Measurements from ENCODE around the gene GSTK1. TPM values are rescaled to one million over a fixed set of nuclear protein-coding genes. Genes with fewer than 3 reads are reported as not detected.
"Not testable (repeated sequence)": the region's sequence is repeated elsewhere in the genome, so short reads cannot be mapped to it uniquely, and the experiment has no call there.

Gene GSTK1
- polyA plus RNA-seq (ENCODE audit: insufficient read length), result 85.2 TPM

GRCh38 chr7:143263266-143264195, at the start of gene GSTK1:
TSS of gene GSTK1 (plus strand) at chr7:143263441. CDS start at chr7:143263514, 73 bp downstream.
- DNase-seq (ENCODE audit: low read depth), result no peak

GRCh38 chr7:143213478-143213877, 49.8 kb upstream of the GSTK1 start:
- not testable (repeated sequence) for DNase-seq (ENCODE audit: low read depth)

GRCh38 chr7:143214789-143215679, 48.2 kb upstream of the GSTK1 start:
- peak; percentile 70 for DNase-seq (ENCODE audit: low read depth)

GRCh38 chr7:143216151-143216550, 47.1 kb upstream of the GSTK1 start:
- no peak for DNase-seq (ENCODE audit: low read depth)

- DNase-seq (ENCODE audit: low read depth), result no peak
Observed at GRCh38 chr7:143216686-143217085, 46.6 kb upstream of the GSTK1 start.

GRCh38 chr7:143217806-143218205, 45.4 kb upstream of the GSTK1 start:
- no peak for DNase-seq (ENCODE audit: low read depth)

GRCh38 chr7:143221286-143221685, 42.0 kb upstream of the GSTK1 start:
- DNase-seq (ENCODE audit: low read depth), result no peak

- no peak for DNase-seq (ENCODE audit: low read depth)
Observed at GRCh38 chr7:143221737-143222136, 41.5 kb upstream of the GSTK1 start, which contains the start of gene TAS2R40. TSS of gene TAS2R40 (plus strand) at chr7:143222037. CDS start at chr7:143222079, 42 bp downstream.

- no peak for DNase-seq (ENCODE audit: low read depth)
Observed at GRCh38 chr7:143222782-143223181, 40.5 kb upstream of the GSTK1 start.

- DNase-seq (ENCODE audit: low read depth), result no peak
Observed at GRCh38 chr7:143223784-143224183, 39.5 kb upstream of the GSTK1 start.

GRCh38 chr7:143225047-143225446, 38.2 kb upstream of the GSTK1 start:
- no peak for DNase-seq (ENCODE audit: low read depth)

- DNase-seq (ENCODE audit: low read depth), result no peak
Observed at GRCh38 chr7:143227806-143228205, 35.4 kb upstream of the GSTK1 start.

- no peak for DNase-seq (ENCODE audit: low read depth)
Observed at GRCh38 chr7:143229054-143229790, 34.0 kb upstream of the GSTK1 start.

- no peak for DNase-seq (ENCODE audit: low read depth)
Observed at GRCh38 chr7:143230602-143231457, 32.4 kb upstream of the GSTK1 start.

GRCh38 chr7:143233816-143234532, 29.3 kb upstream of the GSTK1 start:
- no peak for DNase-seq (ENCODE audit: low read depth)

- DNase-seq (ENCODE audit: low read depth), result no peak
Observed at GRCh38 chr7:143234533-143234875, 28.7 kb upstream of the GSTK1 start.

GRCh38 chr7:143235561-143235960, 27.7 kb upstream of the GSTK1 start:
- DNase-seq (ENCODE audit: low read depth), result no peak

GRCh38 chr7:143236408-143236990, 26.7 kb upstream of the GSTK1 start:
- DNase-seq (ENCODE audit: low read depth), result no peak

GRCh38 chr7:143237366-143237765, 25.9 kb upstream of the GSTK1 start:
- no peak for DNase-seq (ENCODE audit: low read depth)

Measured in forelimb muscle (tissue), 1 donor.